OCI-LY1 (cell line): ENCODE results near the gene NFASC.

Source experiments
- H2AFZ ChIP-seq: fragments of 200-600 bp; sonication (generic), shearing (Covaris generic); 2 replicates; pipeline ENCODE4 v1.6.0; 2014; ENCODE audit warnings: antibody characterized with exemption, mild to moderate bottlenecking, low read length
- H3F3A ChIP-seq: fragments of 200-600 bp; sonication (generic), shearing (Covaris generic); 2 replicates; pipeline ENCODE4 v1.6.0; 2014; ENCODE audit warnings: mild to moderate bottlenecking, antibody characterized with exemption, low read length, moderate library complexity; ENCODE audit not compliant: insufficient read depth
- H3K27ac ChIP-seq: fragments of 200-600 bp; sonication (generic); 2 replicates; pipeline ENCODE4 v1.5.1; 2014; ENCODE audit warnings: low read length, mixed run types, mild to moderate bottlenecking, low read depth; ENCODE audit not compliant: poor library complexity, severe bottlenecking
- H3K27me3 ChIP-seq: fragments of 200-600 bp; sonication (generic); 2 replicates; pipeline ENCODE4 v1.6.0; 2014; ENCODE audit warnings: antibody characterized with exemption, mild to moderate bottlenecking, low read length, moderate library complexity; ENCODE audit not compliant: insufficient read depth
- H3K36me3 ChIP-seq: fragments of 200-600 bp; sonication (generic); 2 replicates; pipeline ENCODE4 v1.6.1; 2014; ENCODE audit warnings: mild to moderate bottlenecking, antibody characterized with exemption, low read length, moderate library complexity, mixed read lengths; ENCODE audit not compliant: insufficient read depth
- H3K4me1 ChIP-seq: fragments of 200-600 bp; sonication (generic); 2 replicates; pipeline ENCODE4 v1.5.1; 2014; ENCODE audit warnings: mild to moderate bottlenecking, low read length, moderate library complexity; ENCODE audit not compliant: insufficient read depth, severe bottlenecking
- H3K4me2 ChIP-seq: fragments of 200-600 bp; sonication (generic), shearing (Covaris generic); 2 replicates; pipeline ENCODE4 v1.6.1; 2014; ENCODE audit warnings: low read length
- H3K4me3 ChIP-seq: fragments of 200-600 bp; sonication (generic); 2 replicates; pipeline ENCODE4 v1.5.1; 2014; ENCODE audit warnings: low read length, low read depth, mild to moderate bottlenecking, mixed read lengths; ENCODE audit not compliant: poor library complexity, severe bottlenecking
- H3K79me2 ChIP-seq: fragments of 200-600 bp; shearing (Covaris generic); 2 replicates; pipeline ENCODE4 v1.6.1; 2016; ENCODE audit warnings: mixed run types, low read length, mixed read lengths; ENCODE audit not compliant: insufficient read depth
- H3K9ac ChIP-seq: fragments of 200-600 bp; sonication (generic), shearing (Covaris generic); 2 replicates; pipeline ENCODE4 v1.6.1; 2014; ENCODE audit warnings: mild to moderate bottlenecking, low read length, mixed read lengths
- H3K9me2 ChIP-seq: fragments of 200-600 bp; sonication (generic), shearing (Covaris generic); 2 replicates; pipeline ENCODE4 v1.6.1; 2014; ENCODE audit warnings: low read depth, mild to moderate bottlenecking, low read length, mixed read lengths
- H3K9me3 ChIP-seq: fragments of 200-600 bp; shearing (Covaris generic); 2 replicates; pipeline ENCODE4 v1.6.1; 2014; ENCODE audit warnings: low read length, mixed read lengths
- H4K20me1 ChIP-seq: fragments of 200-600 bp; sonication (generic), shearing (Covaris generic); 2 replicates; pipeline ENCODE4 v1.6.0; 2016; ENCODE audit warnings: mild to moderate bottlenecking, low read length; ENCODE audit not compliant: insufficient read depth
- EZH2 ChIP-seq: fragments of 200-600 bp; sonication (generic), shearing (Covaris generic); IDR thresholded peaks from 2 replicates; pipeline ENCODE4 v1.8.0; 2017; ENCODE audit warnings: borderline replicate concordance, mixed run types, mild to moderate bottlenecking, antibody characterized with exemption, low read length, moderate library complexity, mixed read lengths
- TF ChIP-seq, protein P1 (sequence below): fragments of 200-600 bp; sonication (generic), shearing (Covaris generic); IDR thresholded peaks from 2 replicates; pipeline ENCODE4 v1.5.1; 2017; ENCODE audit warnings: mild to moderate bottlenecking, antibody characterized with exemption, low read length, moderate library complexity, mixed read lengths

NFASC gene

DNA sequence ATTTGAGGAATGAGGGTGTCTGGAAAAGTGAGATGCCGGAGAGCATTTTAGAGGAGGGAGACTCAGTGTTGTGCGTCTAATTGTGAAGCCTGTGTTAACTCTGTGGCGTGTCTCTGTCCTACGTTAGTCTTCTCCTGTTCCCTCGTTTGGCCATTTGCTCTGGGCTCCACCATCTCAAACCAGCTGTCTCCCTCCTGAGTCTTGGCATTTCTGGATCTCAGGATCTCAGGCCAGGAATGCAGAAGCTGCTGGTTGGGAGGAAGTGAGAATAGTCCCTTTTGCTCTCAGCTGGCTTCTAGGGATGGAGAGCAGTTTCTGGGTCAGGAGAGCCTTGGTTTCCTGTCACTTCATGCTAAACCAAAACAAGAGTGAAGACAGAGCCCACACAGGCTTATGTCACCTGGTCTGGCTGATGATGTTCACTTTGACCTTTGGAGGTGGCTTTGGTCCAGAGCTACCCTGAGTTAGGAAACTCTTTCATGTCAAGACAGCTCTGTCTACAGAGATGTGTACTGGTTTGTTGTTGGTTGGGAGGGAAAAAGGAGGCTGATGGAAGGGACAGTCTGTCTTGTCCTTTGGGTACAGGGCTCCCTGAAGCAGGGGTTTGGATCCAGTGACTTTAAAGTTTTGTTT is 859 bp downstream of the NFASC start:
- TF ChIP-seq, protein P1, sequence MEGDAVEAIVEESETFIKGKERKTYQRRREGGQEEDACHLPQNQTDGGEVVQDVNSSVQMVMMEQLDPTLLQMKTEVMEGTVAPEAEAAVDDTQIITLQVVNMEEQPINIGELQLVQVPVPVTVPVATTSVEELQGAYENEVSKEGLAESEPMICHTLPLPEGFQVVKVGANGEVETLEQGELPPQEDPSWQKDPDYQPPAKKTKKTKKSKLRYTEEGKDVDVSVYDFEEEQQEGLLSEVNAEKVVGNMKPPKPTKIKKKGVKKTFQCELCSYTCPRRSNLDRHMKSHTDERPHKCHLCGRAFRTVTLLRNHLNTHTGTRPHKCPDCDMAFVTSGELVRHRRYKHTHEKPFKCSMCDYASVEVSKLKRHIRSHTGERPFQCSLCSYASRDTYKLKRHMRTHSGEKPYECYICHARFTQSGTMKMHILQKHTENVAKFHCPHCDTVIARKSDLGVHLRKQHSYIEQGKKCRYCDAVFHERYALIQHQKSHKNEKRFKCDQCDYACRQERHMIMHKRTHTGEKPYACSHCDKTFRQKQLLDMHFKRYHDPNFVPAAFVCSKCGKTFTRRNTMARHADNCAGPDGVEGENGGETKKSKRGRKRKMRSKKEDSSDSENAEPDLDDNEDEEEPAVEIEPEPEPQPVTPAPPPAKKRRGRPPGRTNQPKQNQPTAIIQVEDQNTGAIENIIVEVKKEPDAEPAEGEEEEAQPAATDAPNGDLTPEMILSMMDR: no peak
- no peak for TF ChIP-seq EZH2

DNA sequence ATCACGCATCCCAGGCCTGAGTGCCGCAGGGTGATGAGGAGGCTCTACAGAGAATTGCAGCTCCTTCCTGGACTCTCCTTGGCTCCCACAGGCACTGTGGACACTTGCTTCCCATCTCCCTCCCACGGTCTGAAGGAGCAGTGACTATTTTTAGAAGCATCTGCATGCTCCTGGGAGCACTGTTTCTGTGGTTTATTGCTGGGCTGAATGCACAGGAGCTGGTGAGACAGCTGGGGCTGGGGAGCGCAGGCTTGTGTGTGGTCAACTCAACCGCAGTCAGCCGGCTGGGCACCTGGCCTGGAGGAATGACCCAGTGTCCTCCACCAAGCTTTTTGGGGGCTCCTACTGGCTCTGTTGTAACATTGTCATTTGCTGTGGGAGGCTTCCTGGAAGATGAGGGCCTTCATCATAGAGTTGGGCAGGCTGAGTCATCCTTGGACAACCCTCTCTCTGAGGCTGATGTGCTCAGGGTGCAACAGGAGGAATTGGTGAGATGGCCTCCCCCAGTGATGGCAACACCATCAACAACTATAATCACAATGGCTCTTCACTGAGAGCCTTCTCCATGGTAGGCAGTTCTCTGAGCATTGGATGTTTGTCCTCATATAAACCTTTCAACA is 1.7 kb downstream of the NFASC start:
- Histone ChIP-seq H3K36me3 (no peaks in the 10 kb centered on the region), H3K9me3 (no peaks in the 10 kb centered on the region), H3K79me2 (no peaks in the 10 kb centered on the region), H3K4me2 (no peak overlapping the region), H3K4me3 (no peak overlapping the region), H4K20me1 (no peaks in the 10 kb centered on the region), H3K27me3 (0 out of 2 replicates have a peak, but pooled peaks cover 3% of the 10 kb centered on the region), H2AFZ (no peak overlapping the region), H3K9ac (no peak overlapping the region), H3K9me2 (no peaks in the 10 kb centered on the region), H3K4me1 (no peaks in the 10 kb centered on the region), H3F3A (no peaks in the 10 kb centered on the region), H3K27ac (no peak overlapping the region)
- TF ChIP-seq EZH2: no peak
- TF ChIP-seq, protein P1: no peak

More for the DNA sequence above, 859 bp downstream of the NFASC start:
- Histone ChIP-seq H3K4me2 (no peak overlapping the region), H3K79me2 (no peaks in the 10 kb centered on the region), H3K9me2 (no peaks in the 10 kb centered on the region), H3K4me3 (no peak overlapping the region), H3K27me3 (0 out of 2 replicates have a peak, but pooled peaks cover 3% of the 10 kb centered on the region), H3F3A (no peaks in the 10 kb centered on the region), H3K36me3 (no peaks in the 10 kb centered on the region), H3K9ac (no peak overlapping the region), H3K4me1 (no peaks in the 10 kb centered on the region), H3K27ac (no peak overlapping the region), H3K9me3 (no peaks in the 10 kb centered on the region), H2AFZ (no peak overlapping the region), H4K20me1 (no peaks in the 10 kb centered on the region)

DNA sequence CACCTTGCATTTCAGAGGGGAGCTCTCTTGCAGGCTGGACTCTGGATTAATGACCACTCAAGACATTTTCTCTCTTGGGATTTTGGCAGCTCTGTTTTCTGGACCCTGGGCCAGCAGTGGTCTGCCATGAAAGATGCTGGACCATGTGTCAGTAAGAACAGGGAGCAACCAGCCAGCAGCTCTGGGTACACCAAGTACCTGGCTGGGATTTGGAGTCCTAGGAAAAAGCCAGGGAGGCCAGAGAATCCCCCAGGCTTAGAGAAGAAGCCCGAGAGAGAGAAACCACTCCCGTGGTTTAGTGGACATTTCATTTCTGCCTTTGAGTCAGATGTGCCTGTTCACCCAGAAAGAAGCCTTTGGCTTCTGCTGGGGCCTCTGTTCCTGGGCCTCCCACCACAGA is 2.5 kb downstream of the NFASC start:
- TF ChIP-seq, protein P1: no peak
- TF ChIP-seq EZH2: no peak
- 0 out of 2 replicates have a peak, but pooled peaks cover under 1% of the 10 kb centered on the region for H3K27me3 ChIP-seq

More for the DNA sequence above, 2.5 kb downstream of the NFASC start:
- Histone ChIP-seq H3K9ac (no peak overlapping the region), H3K79me2 (no peaks in the 10 kb centered on the region), H3K4me3 (no peak overlapping the region), H4K20me1 (no peaks in the 10 kb centered on the region), H3K4me1 (no peaks in the 10 kb centered on the region), H3K9me3 (no peaks in the 10 kb centered on the region), H3K27ac (no peak overlapping the region), H3K9me2 (no peaks in the 10 kb centered on the region), H3F3A (no peaks in the 10 kb centered on the region), H2AFZ (no peak overlapping the region), H3K4me2 (no peak overlapping the region), H3K36me3 (no peaks in the 10 kb centered on the region)
